Measurements from ENCODE around the gene SEPTIN8.
A peak's percentile ranks its signal among the peaks of the same experiment; 100 is the strongest.

SEPTIN8 gene

DNA sequence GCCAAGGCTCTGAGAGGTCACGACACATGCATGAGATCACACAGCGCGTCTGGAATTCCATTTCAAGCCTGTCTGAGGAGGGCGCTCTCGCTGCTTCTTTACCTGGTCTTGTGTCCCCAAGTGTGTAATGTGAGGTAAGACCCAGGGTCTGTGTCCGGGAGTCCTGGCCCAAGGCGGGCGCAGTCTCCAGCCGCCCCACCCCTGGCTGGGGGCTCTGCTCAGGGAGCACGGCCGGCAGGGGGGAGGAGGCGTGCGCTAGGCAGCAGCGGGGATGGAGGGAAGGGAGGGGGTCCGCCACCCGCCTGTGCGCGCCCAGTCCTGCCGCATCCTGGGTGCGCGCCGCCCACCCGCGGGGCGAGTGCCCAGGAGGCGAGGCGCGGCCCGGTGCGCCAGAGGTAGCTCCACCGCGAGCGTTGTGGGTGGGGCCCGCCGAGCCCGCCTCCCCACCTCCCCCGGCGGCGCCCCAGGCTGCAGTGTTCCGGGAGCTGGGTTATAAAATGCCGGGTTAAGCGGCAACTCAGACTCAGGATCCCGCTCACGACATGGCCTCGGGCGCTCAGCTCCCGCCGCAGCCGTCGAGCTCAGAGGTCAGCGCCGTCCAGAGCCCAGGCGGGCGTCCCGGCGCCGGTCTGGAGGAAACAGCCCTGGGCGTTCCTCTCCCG lies 30.0 kb downstream of the SEPTIN8 start, which contains the start of gene CCNI2:
TSS of gene CCNI2 (plus strand) at position 473 of the 662 bp plus-strand sequence. CDS start at position 543, 70 bp downstream.
- DNase-seq: no peak

DNA sequence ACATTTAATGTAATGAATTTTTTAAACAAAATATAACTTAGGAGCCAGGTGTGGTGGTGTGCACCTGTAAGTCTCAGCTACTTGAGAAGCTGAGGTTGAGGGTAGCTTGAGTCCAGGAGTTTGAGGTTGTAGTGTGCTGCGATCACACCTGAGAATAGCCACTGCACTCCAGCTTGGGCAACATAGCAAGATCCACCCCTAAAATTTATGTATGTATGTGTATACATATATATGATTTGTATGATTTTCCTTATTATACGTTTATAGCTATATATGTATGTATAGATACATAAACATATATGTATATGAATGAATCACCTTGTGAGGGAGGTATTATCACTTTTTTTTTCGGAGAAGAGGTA lies 30.5 kb downstream of the SEPTIN8 start:
- no peak for DNase-seq

DNA sequence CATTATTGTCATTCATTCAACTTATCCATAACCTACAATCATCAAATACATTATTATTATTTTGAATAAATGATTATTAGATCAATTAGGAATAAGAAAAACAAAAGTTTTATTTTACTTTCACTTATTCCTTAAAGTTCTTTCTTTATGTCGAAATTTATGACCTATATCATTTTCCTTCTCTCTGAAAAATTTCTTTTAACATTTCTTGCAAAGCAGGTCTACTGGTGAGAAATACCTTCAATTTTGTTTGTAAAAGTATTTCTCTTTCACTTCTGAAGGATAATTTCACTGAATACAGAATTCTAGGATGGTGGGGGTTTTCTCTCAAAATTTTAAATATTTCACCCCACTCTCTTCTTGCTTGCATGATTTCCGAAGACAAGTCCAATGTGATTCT lies 32.4 kb downstream of the SEPTIN8 start:
- no peak for DNase-seq

DNA sequence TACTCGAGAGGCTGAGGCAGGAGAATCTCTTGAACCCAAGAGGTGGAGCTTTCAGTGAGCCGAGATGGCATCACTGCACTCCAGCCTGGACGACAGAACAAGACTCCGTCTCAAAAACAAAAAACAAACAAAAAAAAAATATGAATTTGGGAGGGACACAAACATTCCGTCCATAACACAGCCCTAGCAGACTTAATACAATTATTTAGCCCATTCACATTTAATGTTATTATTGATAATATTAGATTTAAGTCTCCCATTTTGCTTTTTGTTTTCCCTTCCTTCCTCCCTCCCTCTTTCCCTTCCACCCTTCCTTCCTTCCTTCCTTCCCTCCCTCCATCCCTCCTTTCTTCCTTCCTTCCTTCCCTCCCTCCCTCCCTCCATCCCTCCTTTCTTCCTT lies 34.4 kb downstream of the SEPTIN8 start:
- no peak for DNase-seq

DNA sequence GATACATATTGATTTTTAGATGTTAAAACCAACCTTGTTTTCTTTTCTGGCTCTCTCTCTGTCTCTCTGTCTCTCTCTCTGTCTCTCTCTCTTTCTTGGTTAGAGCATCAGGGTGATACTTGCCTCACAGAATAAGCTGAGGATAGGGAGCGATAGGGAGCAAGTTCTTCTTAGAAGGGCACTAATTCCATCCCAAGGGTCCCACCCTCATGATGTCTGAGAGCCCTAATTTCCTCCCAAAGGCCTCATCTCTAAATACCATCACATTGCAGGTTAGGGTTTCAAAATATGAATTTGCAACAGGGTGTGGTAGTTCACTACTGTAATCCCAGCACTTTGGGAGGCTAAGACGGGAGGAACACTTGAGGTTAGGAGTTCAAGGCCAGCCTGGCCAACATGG lies 34.9 kb downstream of the SEPTIN8 start:
- no peak for DNase-seq

DNA sequence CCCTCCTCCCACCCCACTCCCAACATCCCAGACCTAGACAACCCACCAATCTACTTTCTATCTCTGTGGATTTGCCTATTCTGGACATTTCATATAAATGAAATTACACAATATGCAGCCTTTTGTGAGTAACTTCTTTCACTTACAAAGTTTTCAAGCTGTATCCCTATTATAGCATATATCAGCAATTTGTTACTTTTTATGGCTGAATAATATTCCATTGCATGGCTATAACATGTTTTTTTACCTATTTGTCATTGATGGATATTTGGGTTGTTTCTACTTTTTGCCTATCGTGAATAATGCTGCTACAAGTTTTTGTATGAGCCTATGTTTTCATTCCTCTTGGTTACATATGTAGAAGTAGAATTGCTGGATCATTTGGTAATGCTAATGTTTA lies 37.8 kb downstream of the SEPTIN8 start:
- DNase-seq: no peak

DNA sequence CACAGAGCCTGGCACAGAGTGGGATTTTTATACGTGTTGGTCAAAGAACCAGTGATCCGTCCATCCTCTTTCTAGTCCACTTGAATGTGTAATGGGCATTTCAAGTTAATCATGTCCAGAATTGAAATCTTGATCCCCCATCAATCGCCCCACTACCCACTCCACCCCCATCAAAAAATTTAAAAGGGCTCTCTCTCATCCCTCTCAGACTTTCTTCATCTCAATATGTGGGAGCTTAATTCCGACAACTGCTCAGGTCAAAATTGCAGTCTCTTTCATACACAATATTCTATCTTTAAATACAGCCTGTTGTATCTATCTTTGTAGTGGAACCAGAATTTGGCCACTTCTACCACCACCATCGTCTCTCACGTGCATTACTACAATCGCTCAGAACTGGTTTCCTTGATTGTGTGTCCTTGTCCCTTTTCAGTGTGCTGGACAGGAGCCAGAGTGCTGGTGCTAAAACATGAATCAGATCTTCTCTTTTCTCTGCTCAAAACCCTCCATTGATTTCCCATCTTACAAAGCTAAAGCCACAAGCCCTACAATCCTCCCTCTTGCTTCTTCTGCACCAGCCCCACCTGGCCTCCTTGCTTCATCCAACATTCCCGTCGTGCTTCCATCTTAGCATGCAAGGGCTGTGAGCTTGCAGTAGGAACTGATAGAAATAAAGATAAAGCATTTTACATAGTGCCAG lies 38.9 kb downstream of the SEPTIN8 start:
- DNase-seq: no peak

DNA sequence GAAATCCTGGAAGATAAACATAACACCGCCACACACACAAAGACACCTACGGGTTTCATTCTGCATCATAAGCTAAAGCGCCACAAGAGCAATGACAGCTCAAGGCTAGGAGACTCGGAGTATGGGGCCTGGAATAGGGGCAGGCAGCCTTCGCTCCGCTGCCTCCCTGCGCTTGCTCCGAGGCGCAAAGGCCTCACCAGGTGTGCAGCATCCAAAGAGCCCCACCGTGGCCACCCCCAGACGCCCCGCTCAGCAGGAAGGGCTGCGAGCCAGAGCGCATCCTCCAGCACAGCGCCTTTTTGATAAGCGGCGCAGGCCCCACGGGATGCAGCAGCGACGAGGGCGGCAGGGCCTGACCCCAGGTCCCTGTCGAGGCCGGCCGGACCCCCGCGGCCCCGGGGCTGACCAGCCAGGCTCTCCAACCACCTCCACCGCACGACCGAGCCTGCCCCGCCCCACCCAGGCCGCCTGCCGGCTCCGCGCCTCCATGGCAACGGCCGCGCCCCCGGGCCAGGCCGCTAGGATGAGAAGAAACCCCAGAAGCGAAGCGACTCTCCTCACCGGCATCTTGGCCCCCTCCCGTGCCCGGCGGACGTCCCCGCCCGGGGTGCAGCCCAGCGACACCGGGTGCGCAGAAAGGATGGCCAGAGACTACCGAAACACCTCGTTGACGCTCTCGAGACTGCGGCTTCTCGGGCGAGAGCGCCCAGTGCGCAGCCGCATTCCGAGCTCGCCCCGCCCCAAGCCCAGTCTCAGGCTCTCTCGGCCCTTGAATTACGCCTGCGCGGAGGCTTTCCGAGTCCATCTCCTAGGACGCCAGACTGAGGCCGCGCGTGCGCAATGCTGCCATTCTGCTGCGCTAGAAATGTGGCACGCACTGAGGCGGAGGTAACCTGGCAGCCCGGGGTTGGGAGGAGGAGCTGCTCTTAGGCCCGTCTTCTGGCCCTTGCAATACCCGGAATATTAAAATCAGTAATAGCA lies 39.9 kb downstream of the SEPTIN8 start, which contains the start of gene KIF3A:
TSS of gene KIF3A (minus strand) at position 694 of the 981 bp plus-strand sequence. CDS start at position 567, 127 bp downstream.
- peak; percentile 66 for DNase-seq

DNA sequence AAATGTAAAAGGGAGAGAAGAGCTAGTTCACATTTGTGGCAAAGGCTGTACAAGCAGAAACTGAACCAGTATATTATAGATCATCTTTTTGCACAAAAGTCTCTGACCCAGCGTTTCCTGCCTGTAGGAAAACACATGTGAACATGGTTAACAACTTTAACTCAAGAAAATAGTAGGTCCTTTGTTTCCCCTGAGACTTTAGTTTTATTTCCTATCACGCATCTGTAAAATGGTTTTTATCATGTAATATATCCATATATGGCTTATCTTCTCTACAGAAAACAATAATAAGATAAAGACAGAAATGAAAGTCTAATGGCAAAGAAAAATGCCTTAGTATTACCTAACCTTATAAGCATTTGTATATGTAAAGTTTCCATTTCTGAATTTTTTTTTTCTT lies 42.4 kb downstream of the SEPTIN8 start:
- no peak for DNase-seq

DNA sequence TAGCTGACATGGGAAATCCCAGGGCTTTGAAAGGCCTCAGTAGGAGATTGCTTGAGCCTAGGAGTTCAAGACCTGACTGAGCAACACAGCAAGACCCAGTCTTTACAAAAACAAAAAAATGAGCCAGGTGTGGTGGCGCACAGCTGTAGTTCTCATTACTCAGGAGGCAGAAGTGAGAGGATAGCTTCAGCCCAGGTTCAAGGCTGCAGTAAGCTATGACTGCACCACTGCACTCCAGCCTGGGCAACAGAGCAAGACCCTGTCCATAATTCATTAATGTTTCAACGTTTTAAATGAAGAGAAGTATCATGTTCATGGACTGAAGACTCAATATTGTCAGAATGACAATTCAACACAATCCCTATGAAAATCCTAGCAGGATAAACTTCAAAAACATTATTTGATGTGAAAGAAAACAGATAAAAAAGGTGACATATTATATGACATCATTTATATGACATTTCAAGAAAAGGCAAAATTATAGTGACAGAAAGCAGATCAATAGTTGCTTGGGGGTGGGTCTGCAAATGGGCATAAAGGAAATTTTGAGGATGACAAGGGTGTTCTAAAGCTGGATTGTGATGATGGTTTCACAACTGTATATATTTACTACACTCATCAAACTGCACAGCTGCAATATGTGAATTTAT lies 43.4 kb downstream of the SEPTIN8 start:
- DNase-seq: no peak

DNA sequence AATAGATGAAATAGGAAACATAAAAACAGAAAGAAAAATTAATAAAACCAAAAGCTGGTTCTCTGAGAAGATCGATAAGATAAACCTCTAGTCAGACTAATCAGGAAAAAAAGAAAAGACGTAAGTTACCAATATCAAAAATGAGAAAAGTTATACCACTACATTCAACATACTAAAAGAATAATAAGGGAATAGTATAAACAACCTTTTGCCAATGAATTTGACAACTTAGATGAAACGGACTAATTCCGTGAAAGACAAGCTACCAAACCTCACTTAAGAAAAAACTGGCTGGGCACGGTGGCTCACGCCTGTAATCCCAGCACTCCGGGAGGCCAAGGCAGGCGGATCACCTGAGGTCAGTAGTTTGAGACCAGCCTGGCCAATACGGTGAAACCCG lies 47.1 kb downstream of the SEPTIN8 start:
- DNase-seq: no peak

DNA sequence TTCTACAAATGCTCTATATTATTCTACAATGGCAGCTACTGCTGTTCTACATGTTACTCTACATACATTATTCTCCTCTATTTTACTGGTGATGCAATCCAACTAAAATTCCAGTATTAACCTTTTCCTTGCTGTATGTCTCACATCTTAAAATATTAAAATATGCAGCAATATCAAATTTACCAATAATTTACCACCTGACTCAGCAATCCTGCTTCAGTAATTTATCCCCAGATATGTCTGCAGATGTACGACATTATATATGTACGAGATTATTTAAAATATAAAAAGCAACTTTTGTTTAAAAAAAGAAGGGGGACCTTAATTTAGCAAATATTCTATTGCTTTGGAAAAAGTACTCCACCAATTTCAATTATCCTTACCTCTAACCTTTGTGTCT lies 51.3 kb downstream of the SEPTIN8 start:
- DNase-seq: no peak

DNA sequence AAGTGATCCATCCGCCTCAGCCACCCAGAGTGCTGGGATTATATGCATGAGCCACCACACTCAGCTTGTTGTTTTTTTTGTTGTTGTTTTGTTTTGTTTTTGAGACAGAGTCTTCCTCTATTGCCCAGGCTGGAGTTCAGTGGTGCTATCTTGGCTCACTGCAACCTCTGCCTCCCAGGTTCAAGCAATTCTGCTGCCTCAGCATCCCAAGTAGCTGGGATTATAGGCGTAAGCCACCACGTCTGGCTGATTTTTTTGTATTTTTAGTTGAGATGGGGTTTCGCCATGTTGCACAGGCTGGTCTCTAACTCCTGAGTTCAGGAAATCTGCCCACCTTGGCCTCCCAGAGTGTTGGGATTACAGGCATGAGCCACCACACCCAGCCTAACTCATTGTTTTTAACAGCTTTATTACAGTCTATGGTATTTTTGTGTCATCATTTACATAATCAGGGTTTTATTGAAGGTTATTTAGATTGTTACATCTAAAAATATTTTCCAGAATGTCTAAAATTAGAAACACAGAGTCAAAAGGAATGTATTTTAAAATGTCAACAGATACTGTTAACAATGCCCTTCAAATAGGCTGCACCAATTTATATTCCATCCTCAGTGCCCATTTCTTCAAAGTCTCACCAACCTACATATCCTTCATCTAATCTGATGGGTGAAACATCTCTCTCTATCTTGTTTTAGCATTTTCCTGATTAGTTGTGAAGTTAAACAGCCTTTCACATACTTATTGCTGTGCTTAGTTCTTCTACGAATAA lies 58.3 kb downstream of the SEPTIN8 start:
- no peak for DNase-seq

DNA sequence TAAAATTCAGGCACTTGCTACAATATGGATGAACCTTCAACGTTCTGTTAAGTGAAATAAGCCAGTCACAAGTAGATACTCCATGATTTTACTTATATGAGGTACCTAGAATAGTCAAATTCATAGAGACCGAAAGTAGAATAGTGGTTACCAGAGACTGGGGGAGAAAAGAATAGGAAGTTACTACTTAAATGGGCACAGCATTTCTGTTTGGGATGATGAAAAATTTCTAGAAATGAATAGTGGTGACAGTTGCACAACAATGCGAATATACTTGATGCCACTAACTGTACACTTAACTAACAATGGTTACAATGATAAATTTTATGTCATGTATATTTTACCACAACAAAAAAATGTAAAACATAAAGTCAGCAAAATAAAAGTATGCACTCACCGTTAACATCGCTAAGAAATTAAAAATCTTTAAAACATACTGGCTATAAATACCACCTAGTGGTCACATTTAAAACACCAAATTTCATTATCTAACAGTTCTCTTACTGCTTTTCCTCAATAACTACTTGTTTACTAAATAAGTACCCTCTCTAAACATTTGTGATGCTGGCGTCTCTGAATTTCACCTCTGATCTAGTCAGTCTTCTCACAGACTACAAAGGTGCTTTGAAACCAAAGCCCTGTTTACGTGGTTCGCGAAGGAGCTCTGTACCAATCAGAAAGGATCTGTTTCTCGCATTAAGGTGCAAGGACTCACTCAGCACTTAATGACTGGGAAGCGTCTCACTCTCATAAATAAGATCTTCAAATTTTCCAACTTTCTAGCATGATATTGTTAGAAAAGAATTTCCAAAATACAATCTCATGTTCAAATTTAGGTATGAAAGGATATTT lies 62.4 kb downstream of the SEPTIN8 start:
- DNase-seq: no peak

DNA sequence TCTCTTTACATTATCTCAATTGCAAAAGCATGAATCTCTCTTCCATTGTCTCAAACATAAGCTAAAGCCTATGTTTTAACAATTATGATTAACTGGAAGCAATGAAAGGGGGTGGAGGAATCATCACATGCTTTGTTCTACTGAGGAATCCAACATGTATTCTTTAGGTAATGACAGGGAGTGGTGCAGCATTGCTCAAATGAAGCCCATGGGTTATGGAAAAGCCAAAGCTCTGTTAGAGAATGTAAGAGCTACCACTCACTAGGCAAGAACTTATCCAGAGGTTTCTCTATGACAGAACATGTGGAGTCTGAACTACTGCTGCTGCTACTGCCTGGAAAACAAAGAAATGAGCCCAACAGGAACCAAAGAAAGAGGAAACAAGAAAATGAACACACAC lies 68.4 kb downstream of the SEPTIN8 start:
- no peak for DNase-seq

DNA sequence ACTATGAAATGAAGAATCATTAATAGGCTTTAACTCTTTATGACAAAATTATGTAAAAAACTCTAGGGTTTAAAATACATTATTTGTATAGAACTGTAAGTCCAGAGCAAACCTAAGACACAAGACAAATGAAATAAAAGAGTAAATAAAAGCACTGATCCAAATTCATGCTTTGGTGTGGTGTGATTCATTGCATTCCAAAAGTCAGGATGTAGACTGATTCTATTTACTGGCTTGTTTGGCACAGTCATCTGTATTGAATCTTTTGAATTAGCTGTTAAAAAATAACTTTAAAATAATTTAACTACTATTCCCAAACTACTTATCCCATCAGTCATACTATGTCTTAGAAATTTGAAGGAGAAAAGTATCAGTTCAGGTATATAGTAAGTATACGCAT lies 72.2 kb downstream of the SEPTIN8 start:
- DNase-seq: no peak
